ENCODE results near the gene ANKS1B. TPM values are rescaled to one million over a fixed set of nuclear protein-coding genes. Genes with fewer than 3 reads are reported as not detected.

ANKS1B gene
- total RNA-seq, 1 experiment from 2014 or later, result 9.7 TPM

DNA sequence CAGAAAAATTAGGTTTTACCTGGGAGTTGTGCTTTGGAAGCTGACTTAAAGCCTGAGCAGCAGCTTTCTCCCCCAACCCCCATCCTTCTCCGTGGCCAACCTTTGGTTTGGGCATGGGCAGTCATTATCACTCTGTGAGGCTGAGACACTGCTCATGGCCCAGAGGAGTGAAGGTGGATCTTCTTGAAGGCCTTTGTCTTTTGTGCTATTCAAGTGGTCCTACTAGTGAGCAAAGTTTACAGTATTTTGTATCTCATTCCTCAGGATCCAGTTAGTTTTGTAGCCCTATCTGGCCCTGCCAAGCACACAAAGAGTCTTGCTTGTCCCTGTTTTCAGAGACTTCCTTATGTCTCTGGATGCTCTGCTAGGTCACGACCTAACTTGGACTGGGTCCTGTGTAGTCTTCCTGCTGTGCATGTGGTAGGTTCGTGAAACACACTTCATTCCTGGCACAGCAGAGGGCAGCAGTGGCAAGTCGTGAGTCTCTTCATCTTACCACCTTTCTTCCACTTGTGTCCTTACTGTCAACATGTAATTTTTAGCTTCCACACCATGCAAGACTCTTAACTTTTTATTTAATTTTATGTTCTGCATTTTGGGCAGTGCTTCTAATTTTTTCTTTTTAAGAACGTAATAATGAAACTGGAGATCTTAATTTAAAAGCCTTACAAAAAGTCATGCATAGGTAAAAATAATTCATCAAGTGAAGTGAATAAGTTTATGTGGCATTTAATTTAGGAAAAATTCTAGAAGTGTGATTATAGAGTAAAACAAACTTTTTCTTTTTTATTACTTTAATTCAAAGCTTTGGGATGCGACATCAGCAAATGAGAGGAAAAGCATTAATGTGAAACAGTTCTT is 1285.9 kb downstream of the ANKS1B start:
- DNase-seq (ENCODE audit: low read depth, low spot score) (peak; percentile 38), ATAC-seq (peak; percentile 97)
- CTCF ChIA-PET, result interaction anchor here (0.6 kb wide), 1 partner anchor 24 kb away, joined by 3 read pairs; no protein-coding TSS in a partner anchor
- H3K9me3 ChIP-seq (ENCODE audit: control insufficient read depth, insufficient read depth, low read depth, low read length), result no peaks in the 10 kb centered on the region
- TF ChIP-seq, protein P1, sequence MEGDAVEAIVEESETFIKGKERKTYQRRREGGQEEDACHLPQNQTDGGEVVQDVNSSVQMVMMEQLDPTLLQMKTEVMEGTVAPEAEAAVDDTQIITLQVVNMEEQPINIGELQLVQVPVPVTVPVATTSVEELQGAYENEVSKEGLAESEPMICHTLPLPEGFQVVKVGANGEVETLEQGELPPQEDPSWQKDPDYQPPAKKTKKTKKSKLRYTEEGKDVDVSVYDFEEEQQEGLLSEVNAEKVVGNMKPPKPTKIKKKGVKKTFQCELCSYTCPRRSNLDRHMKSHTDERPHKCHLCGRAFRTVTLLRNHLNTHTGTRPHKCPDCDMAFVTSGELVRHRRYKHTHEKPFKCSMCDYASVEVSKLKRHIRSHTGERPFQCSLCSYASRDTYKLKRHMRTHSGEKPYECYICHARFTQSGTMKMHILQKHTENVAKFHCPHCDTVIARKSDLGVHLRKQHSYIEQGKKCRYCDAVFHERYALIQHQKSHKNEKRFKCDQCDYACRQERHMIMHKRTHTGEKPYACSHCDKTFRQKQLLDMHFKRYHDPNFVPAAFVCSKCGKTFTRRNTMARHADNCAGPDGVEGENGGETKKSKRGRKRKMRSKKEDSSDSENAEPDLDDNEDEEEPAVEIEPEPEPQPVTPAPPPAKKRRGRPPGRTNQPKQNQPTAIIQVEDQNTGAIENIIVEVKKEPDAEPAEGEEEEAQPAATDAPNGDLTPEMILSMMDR (IDR thresholded peaks at IDR 0.05), result peak; percentile 85
- TF ChIP-seq SIN3A (IDR thresholded peaks at IDR 0.05; ENCODE audit: borderline replicate concordance, insufficient read depth, low read depth, low read length), result no peak
- H3K4me1 ChIP-seq (ENCODE audit: control insufficient read depth, insufficient read depth, low read length), result 0 out of 2 replicates have a peak, but pooled peaks cover 3% of the 10 kb centered on the region
- intact Hi-C loops (cut with micrococcal nuclease; ENCODE audit: unreplicated experiment), result loop anchor here (1.0 kb wide), 1 partner anchor 299 kb away; no protein-coding TSS in a partner anchor
- H3K27ac ChIP-seq (ENCODE audit: low read length), result no peak overlapping the region
- no TSS peak for BruUV-seq (replicated peaks)
- H3K27me3 ChIP-seq (ENCODE audit: control insufficient read depth, insufficient read depth, low read length), result no peaks in the 10 kb centered on the region
- H3K36me3 ChIP-seq (ENCODE audit: control insufficient read depth, insufficient read depth, low read length), result peaks cover 2% of the 10 kb centered on the region; the same call in 1 of the 2 replicates
- POLR2A ChIA-PET, result interaction anchor here (0.5 kb wide), 1 partner anchor 23 kb away, joined by 3 read pairs; no protein-coding TSS in a partner anchor
- H3K4me3 ChIP-seq (ENCODE audit: low read depth in 2 of 2, low read length in 2 of 2), result no peak overlapping the region
- in situ Hi-C loops (cut with HindIII; ENCODE audit: low pct_unique_long_range_greater_than_20kb, low sequenced_read_pairs), result no loop called here

DNA sequence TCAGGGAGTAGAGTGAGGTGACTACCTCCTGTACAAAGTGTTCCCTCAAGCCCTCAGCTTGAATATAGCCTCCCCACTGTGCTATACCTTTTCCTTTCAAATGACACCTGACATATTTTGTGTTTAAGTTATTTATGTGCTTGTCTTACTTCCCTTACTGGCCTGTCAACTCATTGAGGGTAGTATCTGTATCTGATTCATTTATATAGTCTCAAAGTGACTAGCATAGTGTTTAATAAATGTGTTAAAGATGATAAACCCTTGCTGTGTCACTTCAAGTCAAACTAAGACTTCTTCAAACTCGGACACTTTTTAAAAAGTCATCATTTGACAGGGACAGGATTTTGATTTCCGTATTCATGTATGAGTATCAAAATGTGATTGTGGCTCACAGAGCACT is 1287.5 kb downstream of the ANKS1B start:
- TF ChIP-seq TCF7L2 (IDR thresholded peaks at IDR 0.05; ENCODE audit: low read depth, low read length) (no peak), SIN3A (IDR thresholded peaks at IDR 0.05; ENCODE audit: borderline replicate concordance, insufficient read depth, low read depth, low read length) (no peak), POLR2AphosphoS5 (IDR thresholded peaks at IDR 0.05; ENCODE audit: low read depth, low read length) (no peak)
- TF ChIP-seq, protein P1 (IDR thresholded peaks at IDR 0.05), result no peak
- TF ChIP-seq, protein P2, sequence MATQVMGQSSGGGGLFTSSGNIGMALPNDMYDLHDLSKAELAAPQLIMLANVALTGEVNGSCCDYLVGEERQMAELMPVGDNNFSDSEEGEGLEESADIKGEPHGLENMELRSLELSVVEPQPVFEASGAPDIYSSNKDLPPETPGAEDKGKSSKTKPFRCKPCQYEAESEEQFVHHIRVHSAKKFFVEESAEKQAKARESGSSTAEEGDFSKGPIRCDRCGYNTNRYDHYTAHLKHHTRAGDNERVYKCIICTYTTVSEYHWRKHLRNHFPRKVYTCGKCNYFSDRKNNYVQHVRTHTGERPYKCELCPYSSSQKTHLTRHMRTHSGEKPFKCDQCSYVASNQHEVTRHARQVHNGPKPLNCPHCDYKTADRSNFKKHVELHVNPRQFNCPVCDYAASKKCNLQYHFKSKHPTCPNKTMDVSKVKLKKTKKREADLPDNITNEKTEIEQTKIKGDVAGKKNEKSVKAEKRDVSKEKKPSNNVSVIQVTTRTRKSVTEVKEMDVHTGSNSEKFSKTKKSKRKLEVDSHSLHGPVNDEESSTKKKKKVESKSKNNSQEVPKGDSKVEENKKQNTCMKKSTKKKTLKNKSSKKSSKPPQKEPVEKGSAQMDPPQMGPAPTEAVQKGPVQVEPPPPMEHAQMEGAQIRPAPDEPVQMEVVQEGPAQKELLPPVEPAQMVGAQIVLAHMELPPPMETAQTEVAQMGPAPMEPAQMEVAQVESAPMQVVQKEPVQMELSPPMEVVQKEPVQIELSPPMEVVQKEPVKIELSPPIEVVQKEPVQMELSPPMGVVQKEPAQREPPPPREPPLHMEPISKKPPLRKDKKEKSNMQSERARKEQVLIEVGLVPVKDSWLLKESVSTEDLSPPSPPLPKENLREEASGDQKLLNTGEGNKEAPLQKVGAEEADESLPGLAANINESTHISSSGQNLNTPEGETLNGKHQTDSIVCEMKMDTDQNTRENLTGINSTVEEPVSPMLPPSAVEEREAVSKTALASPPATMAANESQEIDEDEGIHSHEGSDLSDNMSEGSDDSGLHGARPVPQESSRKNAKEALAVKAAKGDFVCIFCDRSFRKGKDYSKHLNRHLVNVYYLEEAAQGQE (IDR thresholded peaks at IDR 0.05; ENCODE audit: insufficient read depth in 1 of 2, low read depth in 2 of 2, low read length in 1 of 2), result no peak
- no peak overlapping the region for H3K4me3 ChIP-seq (ENCODE audit: low read depth in 2 of 2, low read length in 2 of 2)
- CTCF ChIA-PET, result no interaction called here
- ATAC-seq (no peak), DNase-seq (ENCODE audit: low read depth, low spot score) (no peak)
- H3K9me3 ChIP-seq (ENCODE audit: control insufficient read depth, insufficient read depth, low read depth, low read length), result no peaks in the 10 kb centered on the region
- H3K36me3 ChIP-seq (ENCODE audit: control insufficient read depth, insufficient read depth, low read length), result peaks cover 2% of the 10 kb centered on the region; the same call in 1 of the 2 replicates
- H3K27ac ChIP-seq (ENCODE audit: low read length), result no peak overlapping the region
- intact Hi-C loops (cut with micrococcal nuclease; ENCODE audit: unreplicated experiment) (no loop called here), in situ Hi-C loops (cut with HindIII; ENCODE audit: low pct_unique_long_range_greater_than_20kb, low sequenced_read_pairs) (no loop called here)
- H3K4me1 ChIP-seq (ENCODE audit: control insufficient read depth, insufficient read depth, low read length), result 0 out of 2 replicates have a peak, but pooled peaks cover 3% of the 10 kb centered on the region
- no TSS peak for BruUV-seq (replicated peaks)
- H3K27me3 ChIP-seq (ENCODE audit: control insufficient read depth, insufficient read depth, low read length), result no peaks in the 10 kb centered on the region
- POLR2A ChIA-PET, result no interaction called here
